ENCODE results near the gene UTP25. TPM values are rescaled to one million over a fixed set of nuclear protein-coding genes. Genes with fewer than 3 reads are reported as not detected.

The UTP25 gene
- total RNA-seq, 1 experiment from 2014 or later, result 14.3 TPM

GRCh38 chr1:209855006-209855405 is 27.2 kb downstream of the UTP25 start:
- intact Hi-C loops (cut with micrococcal nuclease), result no loop called here
- Histone ChIP-seq H4K20me1 (ENCODE audit: low read length) (no peaks in the 10 kb centered on the region), H3K4me2 (ENCODE audit: low read length) (no peak overlapping the region), H3K27me3 (ENCODE audit: low read length) (no peaks in the 10 kb centered on the region), H3K9me3 (ENCODE audit: low read length) (no peaks in the 10 kb centered on the region), H3K79me2 (ENCODE audit: low read length) (no peaks in the 10 kb centered on the region), H3K9ac (ENCODE audit: low read length) (no peak overlapping the region), H3K27ac (ENCODE audit: low read length) (no peak overlapping the region), H3F3A (ENCODE audit: low read length, unreplicated experiment) (peaks cover 2% of the 10 kb centered on the region), H3K36me3 (ENCODE audit: low read depth, low read length) (peaks cover 37% of the 10 kb centered on the region), H3K4me3 (ENCODE audit: low read length) (no peak overlapping the region), H2AFZ (ENCODE audit: low read length) (no peak overlapping the region), H3K4me1 (ENCODE audit: insufficient read depth, low read length) (no peaks in the 10 kb centered on the region), H3K9me2 (replicated peaks; ENCODE audit: low read length) (no peaks in the 10 kb centered on the region)
- no peak for ATAC-seq
- BruUV-seq (replicated peaks), result no TSS peak
- DNase-seq, result no peak
- TF ChIP-seq EZH2 (IDR thresholded peaks at IDR 0.05; ENCODE audit: low read length, unreplicated experiment) (no peak), EZH2phosphoT487 (IDR thresholded peaks at IDR 0.05; ENCODE audit: borderline replicate concordance, low read length) (no peak), CTCF (conservative IDR thresholded peaks at IDR 0.05; ENCODE audit: low read depth, low read length) (no peak)
- POLR2A ChIA-PET (ENCODE audit: unreplicated experiment), result no interaction called here
- CTCF ChIA-PET, result no interaction called here

- H3K9me2 ChIP-seq (replicated peaks; ENCODE audit: low read length), result no peaks in the 10 kb centered on the region
- no peak for ATAC-seq
- BruUV-seq (replicated peaks), result no TSS peak
- H3K79me2 ChIP-seq (ENCODE audit: low read length), result no peaks in the 10 kb centered on the region
- DNase-seq, result no peak
- H3K36me3 ChIP-seq (ENCODE audit: low read depth, low read length), result peaks cover 36% of the 10 kb centered on the region
- no peak overlapping the region for H3K9ac ChIP-seq (ENCODE audit: low read length)
- ChIA-PET CTCF (no interaction called here), POLR2A (ENCODE audit: unreplicated experiment) (no interaction called here)
- H3K9me3 ChIP-seq (ENCODE audit: low read length), result no peaks in the 10 kb centered on the region
- no peaks in the 10 kb centered on the region for H4K20me1 ChIP-seq (ENCODE audit: low read length)
- no peak overlapping the region for H2AFZ ChIP-seq (ENCODE audit: low read length)
- intact Hi-C loops (cut with micrococcal nuclease), result no loop called here
- no peaks in the 10 kb centered on the region for H3K27me3 ChIP-seq (ENCODE audit: low read length)
- no peaks in the 10 kb centered on the region for H3K4me1 ChIP-seq (ENCODE audit: insufficient read depth, low read length)
- no peaks in the 10 kb centered on the region for H3F3A ChIP-seq (ENCODE audit: low read length, unreplicated experiment)
- no peak for TF ChIP-seq EZH2phosphoT487 (IDR thresholded peaks at IDR 0.05; ENCODE audit: borderline replicate concordance, low read length)
- TF ChIP-seq EZH2 (IDR thresholded peaks at IDR 0.05; ENCODE audit: low read length, unreplicated experiment), result no peak
- TF ChIP-seq CTCF (conservative IDR thresholded peaks at IDR 0.05; ENCODE audit: low read depth, low read length), result no peak
- no peak overlapping the region for H3K4me2 ChIP-seq (ENCODE audit: low read length)
- H3K27ac ChIP-seq (ENCODE audit: low read length), result no peak overlapping the region
- no peak overlapping the region for H3K4me3 ChIP-seq (ENCODE audit: low read length)
Measured at GRCh38 chr1:209855623-209856022, 27.9 kb downstream of the UTP25 start.

- TF ChIP-seq EZH2 (IDR thresholded peaks at IDR 0.05; ENCODE audit: low read length, unreplicated experiment) (no peak), CTCF (conservative IDR thresholded peaks at IDR 0.05; ENCODE audit: low read depth, low read length) (no peak), EZH2phosphoT487 (IDR thresholded peaks at IDR 0.05; ENCODE audit: borderline replicate concordance, low read length) (no peak)
- Histone ChIP-seq H3K9me3 (ENCODE audit: low read length) (no peaks in the 10 kb centered on the region), H3K27me3 (ENCODE audit: low read length) (no peaks in the 10 kb centered on the region), H3K4me2 (ENCODE audit: low read length) (no peak overlapping the region), H3K4me1 (ENCODE audit: insufficient read depth, low read length) (no peaks in the 10 kb centered on the region), H3K36me3 (ENCODE audit: low read depth, low read length) (peaks cover 9% of the 10 kb centered on the region; the same call in 1 of the 2 replicates), H3K79me2 (ENCODE audit: low read length) (no peaks in the 10 kb centered on the region), H3K27ac (ENCODE audit: low read length) (no peak overlapping the region), H2AFZ (ENCODE audit: low read length) (no peak overlapping the region), H3K9me2 (replicated peaks; ENCODE audit: low read length) (no peaks in the 10 kb centered on the region), H4K20me1 (ENCODE audit: low read length) (no peaks in the 10 kb centered on the region), H3F3A (ENCODE audit: low read length, unreplicated experiment) (no peaks in the 10 kb centered on the region), H3K9ac (ENCODE audit: low read length) (no peak overlapping the region), H3K4me3 (ENCODE audit: low read length) (no peak overlapping the region)
- CTCF ChIA-PET, result interaction anchor here (1.1 kb wide), 1 partner anchor 131 kb away, joined by 3 read pairs; no protein-coding TSS in a partner anchor
- no peak for DNase-seq
- POLR2A ChIA-PET (ENCODE audit: unreplicated experiment), result no interaction called here
- BruUV-seq (replicated peaks), result no TSS peak
- intact Hi-C loops (cut with micrococcal nuclease), result no loop called here
- no peak for ATAC-seq
Measured at GRCh38 chr1:209858561-209859103, 30.9 kb downstream of the UTP25 start.
